Aorta (tissue), 5 donors: Measurements from ENCODE around the gene TIMM17B. TPM values are rescaled to one million over a fixed set of nuclear protein-coding genes. Genes with fewer than 3 reads are reported as not detected.
A peak's percentile ranks its signal among the peaks of the same experiment; 100 is the strongest.

Experiments used
- ATAC-seq: fragments of 200-7000 bp; cut with Tn5 transposase; one replicate; pipeline ENCODE4 v1.9.1; 2022; ENCODE audit warnings: moderate library complexity; ENCODE audit not compliant: low FRiP score
- DNase-seq, 2 donors: peaks; one replicate each; pipeline ENCODE4 v3.0.0-alpha.2; 2020
- H3K27ac ChIP-seq, 2 donors: one replicate each; pipeline ENCODE4 v1.5.1; 2013; ENCODE audit warnings: low read length in 2 of 2, mild to moderate bottlenecking in 2 of 2, moderate library complexity in 2 of 2, control low read depth in 1 of 2, inconsistent platforms in 1 of 2, low read depth in 1 of 2
- H3K27me3 ChIP-seq, 2 donors: one replicate each; pipeline ENCODE4 v1.6.1; 2013; ENCODE audit warnings: control low read depth in 1 of 2, low read length in 1 of 2, mild to moderate bottlenecking in 1 of 2, moderate library complexity in 1 of 2; ENCODE audit not compliant: insufficient read depth in 2 of 2, control insufficient read depth in 1 of 2
- H3K36me3 ChIP-seq, 2 donors: one replicate each; pipeline ENCODE4 v1.6.1; 2013; ENCODE audit warnings: control low read depth in 1 of 2, low read length in 1 of 2, mild to moderate bottlenecking in 1 of 2; ENCODE audit not compliant: insufficient read depth in 2 of 2, control insufficient read depth in 1 of 2
- H3K4me1 ChIP-seq, 2 donors: one replicate each; pipeline ENCODE4 v1.6.1; 2013; ENCODE audit warnings: low read length in 2 of 2, control low read depth in 1 of 2, mild to moderate bottlenecking in 1 of 2, moderate library complexity in 1 of 2; ENCODE audit not compliant: insufficient read depth in 2 of 2, control insufficient read depth in 1 of 2
- H3K4me3 ChIP-seq, 2 donors: one replicate each; pipeline ENCODE4 v1.5.1; 2013; ENCODE audit warnings: low read length in 2 of 2, control low read depth in 1 of 2, mild to moderate bottlenecking in 1 of 2
- H3K9me3 ChIP-seq: one replicate; pipeline ENCODE4 v1.6.1; 2013; ENCODE audit warnings: mild to moderate bottlenecking, low read length; ENCODE audit not compliant: control insufficient read depth
- WGBS, 2 donors: extraction: QIAGEN DNeasy Blood & Tissue Kit; methylation state at CpG; one replicate each; pipeline ENCODE4 v1.1.7; 2013; 5-methylcytosine and 5-hydroxymethylcytosine counted together
- intact Hi-C, 2 donors: fragments of 100-400 bp; cut with DNase I; formaldehyde crosslinking; loops; one replicate each; pipeline versions ENCODE4 v1.14.2 to v1.15.0; 2022
- polyA plus RNA-seq, 2 donors: library from polyadenylated mRNA; stranded (reverse); fragments of 200-250 nt; gene quantifications; one replicate each; pipeline ENCODE4 v1.2.3, GENCODE V29; 2013
- total RNA-seq, 2 donors: library from RNA; stranded (reverse); fragmentation: NEBNext Ultra II Directional; extraction: Animal tissue kit (Norgen Biotek cat#: 25700); gene quantifications; one replicate each; pipeline ENCODE4 v1.2.1, GENCODE V29; 2021
- donor health status: healthy with polysubstance abuse.
- donor health status: Bipolar disorder and iron deficiency.
- donor health status: DM: no; HTN: no; CAD: no.
- donor health status: DM: no; HTN: no; CAD: no.
- donor health status: DM: yes; HTN: yes; CAD: no.

The TIMM17B gene
- total and polyA plus RNA-seq, 4 donors: 26.2 to 44.5 (median 32.4) TPM

DNA sequence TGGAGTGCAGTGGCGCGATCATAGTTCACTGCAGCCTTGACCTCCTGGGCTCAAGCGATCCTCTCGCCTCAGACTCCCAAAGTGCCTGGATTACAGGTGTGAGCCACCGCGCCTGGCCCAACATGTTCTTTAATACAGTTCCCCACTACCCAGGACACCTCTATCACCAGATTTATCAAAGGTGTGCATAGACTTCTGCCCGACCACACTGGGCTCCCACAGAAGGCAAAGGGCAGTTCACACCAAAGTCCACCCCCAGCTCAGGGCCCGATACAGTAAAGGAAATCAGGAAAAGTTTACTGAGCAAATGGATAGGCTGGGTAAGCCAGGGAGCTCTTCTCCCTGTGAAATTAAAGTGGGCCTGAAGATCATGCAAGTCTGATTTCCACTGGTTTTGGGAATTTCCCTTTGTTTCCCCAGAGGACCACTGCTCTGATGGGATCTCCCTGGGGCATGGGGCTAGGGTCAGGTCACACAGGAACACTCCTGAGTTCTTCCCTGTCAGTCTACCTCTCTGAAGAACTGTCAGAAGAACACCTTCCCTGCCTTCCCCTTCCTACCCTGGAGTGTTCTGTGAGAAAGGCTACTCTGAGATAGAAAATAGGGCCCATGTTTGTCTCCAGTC lies 39.0 kb upstream of the TIMM17B start:
- 90 to 93% methylated on average over 8 of the region's 8 CpGs for WGBS, 2 donors
- Histone ChIP-seq H3K9me3 (no peaks in the 10 kb centered on the region), H3K27ac (no peak overlapping the region), H3K4me3 (no peak overlapping the region), H3K4me1 (no peaks in the 10 kb centered on the region), H3K36me3 (peaks cover 0 to 3% of the 10 kb centered on the region in 2 donors), H3K27me3 (no peaks in the 10 kb centered on the region)
- ATAC-seq: no peak
- DNase-seq: peak in 1 of 2 donors; percentile 9
- intact Hi-C loops: no loop called here

GRCh38 chrX:48935301-48935670 lies 37.7 kb upstream of the TIMM17B start:
- no peak overlapping the region for H3K4me3 ChIP-seq
- ATAC-seq (no peak), DNase-seq (no peak)
- H3K27ac ChIP-seq: no peak overlapping the region
- WGBS, 2 donors: 79 to 82% methylated on average over 1 of the region's 1 CpG
- peaks cover 0 to 3% of the 10 kb centered on the region in 2 donors for H3K36me3 ChIP-seq
- no peaks in the 10 kb centered on the region for H3K9me3 ChIP-seq
- intact Hi-C loops: no loop called here
- H3K27me3 ChIP-seq: no peaks in the 10 kb centered on the region
- no peaks in the 10 kb centered on the region for H3K4me1 ChIP-seq

DNA sequence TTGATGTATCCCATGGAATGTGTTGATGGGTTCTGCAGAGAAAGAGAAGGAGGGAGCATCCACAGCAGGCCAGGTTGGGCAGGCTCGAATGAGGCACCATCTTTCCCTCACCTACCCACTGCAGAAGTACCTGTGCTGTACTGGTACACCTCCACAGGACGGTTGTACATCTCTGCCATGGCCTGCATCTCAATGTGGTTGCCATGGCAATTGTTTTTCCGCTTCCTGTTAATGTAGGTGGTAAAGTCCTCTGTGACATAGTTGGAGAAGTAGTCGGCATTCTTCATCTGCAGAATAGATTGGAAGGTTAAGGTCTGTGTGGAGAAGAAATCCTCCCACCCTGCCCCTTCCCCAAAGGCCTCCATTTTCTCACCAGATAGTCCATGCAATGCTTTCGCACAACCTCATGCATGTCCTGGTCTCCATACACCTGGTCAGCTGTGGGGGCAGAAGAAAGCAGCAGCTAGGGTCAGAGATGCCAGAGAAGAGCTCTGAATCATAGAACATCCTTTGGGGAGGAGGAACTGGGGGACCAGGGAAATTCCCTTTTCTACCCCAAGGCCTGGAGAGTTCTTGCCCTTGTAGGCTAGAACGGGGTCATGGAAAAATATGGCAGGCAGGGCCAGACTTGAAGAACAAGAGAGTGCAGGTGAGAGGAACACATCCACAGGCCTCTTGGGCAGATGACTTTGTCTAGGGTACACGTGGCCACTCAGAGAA lies 37.2 kb upstream of the TIMM17B start:
- Histone ChIP-seq H3K4me3 (no peak overlapping the region), H3K4me1 (no peaks in the 10 kb centered on the region), H3K9me3 (no peaks in the 10 kb centered on the region), H3K27me3 (no peaks in the 10 kb centered on the region), H3K27ac (no peak overlapping the region), H3K36me3 (peaks cover 0 to 3% of the 10 kb centered on the region in 2 donors)
- no peak for ATAC-seq
- peak in 1 of 2 donors; percentile 7 for DNase-seq
- intact Hi-C loops: no loop called here
- WGBS, 2 donors: 69 to 86% methylated on average over 7 of the region's 7 CpGs

DNA sequence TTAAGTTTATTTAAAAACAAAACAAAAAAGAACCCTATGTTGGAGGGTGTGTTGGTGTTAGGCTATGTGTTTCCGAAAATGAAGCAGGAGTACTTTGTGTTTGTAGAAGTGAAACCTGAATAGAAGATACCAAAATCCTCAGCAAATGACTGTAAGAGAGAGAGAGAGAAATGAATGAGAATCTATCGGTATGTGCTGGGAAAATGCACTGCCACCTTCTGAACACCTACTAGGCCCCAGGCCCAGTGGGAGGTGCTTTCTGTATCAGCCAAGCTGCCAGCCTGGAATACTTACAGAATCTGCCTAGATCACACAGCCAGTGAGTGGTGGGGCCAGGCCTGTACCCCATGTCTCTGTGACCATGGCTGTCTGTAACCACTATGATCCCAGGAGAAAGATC lies 36.2 kb upstream of the TIMM17B start:
- ATAC-seq (no peak), DNase-seq (peak in 1 of 2 donors; percentile 6)
- Histone ChIP-seq H3K36me3 (peaks cover 0 to 3% of the 10 kb centered on the region in 2 donors), H3K9me3 (no peaks in the 10 kb centered on the region), H3K27me3 (no peaks in the 10 kb centered on the region), H3K27ac (no peak overlapping the region), H3K4me1 (no peaks in the 10 kb centered on the region), H3K4me3 (no peak overlapping the region)
- 87 to 91% methylated on average over 2 of the region's 2 CpGs for WGBS, 2 donors
- intact Hi-C loops: no loop called here

GRCh38 chrX:48927736-48928382 lies 30.3 kb upstream of the TIMM17B start:
- no peak for ATAC-seq
- Histone ChIP-seq H3K27ac (no peak overlapping the region), H3K4me1 (no peaks in the 10 kb centered on the region), H3K9me3 (no peaks in the 10 kb centered on the region), H3K4me3 (no peak overlapping the region), H3K36me3 (peaks cover 0 to 8% of the 10 kb centered on the region in 2 donors), H3K27me3 (no peaks in the 10 kb centered on the region)
- WGBS, 2 donors: 49 to 66% methylated on average over 2 of the region's 2 CpGs
- peak in 1 of 2 donors; percentile 7 for DNase-seq
- intact Hi-C loops: no loop called here

GRCh38 chrX:48927123-48927522 lies 29.6 kb upstream of the TIMM17B start:
- ATAC-seq: no peak
- H3K4me3 ChIP-seq: no peak overlapping the region
- H3K27ac ChIP-seq: no peak overlapping the region
- H3K27me3 ChIP-seq: no peaks in the 10 kb centered on the region
- no peaks in the 10 kb centered on the region for H3K4me1 ChIP-seq
- H3K9me3 ChIP-seq: no peaks in the 10 kb centered on the region
- 54 to 76% methylated on average over 5 of the region's 5 CpGs for WGBS, 2 donors
- intact Hi-C loops: no loop called here
- peaks cover 0 to 10% of the 10 kb centered on the region in 2 donors for H3K36me3 ChIP-seq
- DNase-seq: peak in 1 of 2 donors; percentile 3

- WGBS, 2 donors: 93 to 96% methylated on average over 5 of the region's 5 CpGs
- Histone ChIP-seq H3K9me3 (no peaks in the 10 kb centered on the region), H3K27me3 (no peaks in the 10 kb centered on the region), H3K4me3 (no peak overlapping the region), H3K27ac (no peak overlapping the region), H3K36me3 (peaks cover 0 to 10% of the 10 kb centered on the region in 2 donors), H3K4me1 (no peaks in the 10 kb centered on the region)
- intact Hi-C loops: no loop called here
- ATAC-seq (no peak), DNase-seq (peak in 1 of 2 donors; percentile 26)
These were observed 26.7 kb upstream of the TIMM17B start for GRCh38 chrX:48924270-48924669.

- Histone ChIP-seq H3K4me3 (no peak overlapping the region), H3K9me3 (no peaks in the 10 kb centered on the region), H3K36me3 (peaks cover 0 to 10% of the 10 kb centered on the region in 2 donors), H3K27ac (no peak overlapping the region), H3K27me3 (no peaks in the 10 kb centered on the region), H3K4me1 (no peaks in the 10 kb centered on the region)
- WGBS, 2 donors: 86 to 91% methylated on average over 13 of the region's 13 CpGs
- intact Hi-C loops: no loop called here
- peak in 1 of 2 donors; percentile 19 for DNase-seq
- no peak for ATAC-seq
These were observed 26.2 kb upstream of the TIMM17B start for GRCh38 chrX:48923771-48924170.
